GM18867 (cell line): Measurements from ENCODE around the gene TIGIT.
A peak's percentile ranks its signal among the peaks of the same experiment; 100 is the strongest.
"Not testable (repeated sequence)": the region's sequence is repeated elsewhere in the genome, so short reads cannot be mapped to it uniquely, and the experiment has no call there.

Source experiments
- ATAC-seq: cut with Tn5 transposase; IDR thresholded peaks from one replicate; pipeline ENCODE4 v1.9.1; 2021; ENCODE audit warnings: mild to moderate bottlenecking, moderate library complexity; ENCODE audit not compliant: unreplicated experiment

TIGIT gene

GRCh38 chr3:114293838-114294535 lies at the start of gene TIGIT:
TIGIT (plus strand) TSS chr3:114294028; CDS start chr3:114294062, 34 bp downstream.
- ATAC-seq, result no peak

GRCh38 chr3:114252954-114253353 lies 40.9 kb upstream of the TIGIT start:
- no peak for ATAC-seq

- ATAC-seq, result no peak
Observed at GRCh38 chr3:114253505-114253904, 40.3 kb upstream of the TIGIT start.

GRCh38 chr3:114259566-114259965 lies 34.3 kb upstream of the TIGIT start:
- ATAC-seq, result no peak

GRCh38 chr3:114260152-114260551 lies 33.7 kb upstream of the TIGIT start:
- no peak for ATAC-seq

GRCh38 chr3:114270019-114270418 lies 23.8 kb upstream of the TIGIT start:
- ATAC-seq, result no peak

- no peak for ATAC-seq
Observed at GRCh38 chr3:114272271-114272670, 21.6 kb upstream of the TIGIT start.

GRCh38 chr3:114274929-114275328 lies 18.9 kb upstream of the TIGIT start:
- ATAC-seq, result no peak

- not testable (repeated sequence) for ATAC-seq
Observed at GRCh38 chr3:114276856-114277255, 17.0 kb upstream of the TIGIT start.

GRCh38 chr3:114284644-114285043 lies 9.2 kb upstream of the TIGIT start:
- ATAC-seq, result no peak

GRCh38 chr3:114285648-114286230 lies 8.1 kb upstream of the TIGIT start:
- peak; percentile 66 for ATAC-seq

GRCh38 chr3:114286266-114286665 lies 7.6 kb upstream of the TIGIT start:
- no peak for ATAC-seq

- ATAC-seq, result peak; percentile 89
Observed at GRCh38 chr3:114290911-114291901, 2.6 kb upstream of the TIGIT start.

- ATAC-seq, result no peak
Observed at GRCh38 chr3:114294940-114295480, 1.2 kb downstream of the TIGIT start.

- ATAC-seq, result no peak
Observed at GRCh38 chr3:114295946-114296345, 2.1 kb downstream of the TIGIT start.

GRCh38 chr3:114299421-114299820 lies 5.6 kb downstream of the TIGIT start:
- ATAC-seq, result peak; percentile 69

- no peak for ATAC-seq
Observed at GRCh38 chr3:114299941-114300624, 6.3 kb downstream of the TIGIT start.

- peak; percentile 74 for ATAC-seq
Observed at GRCh38 chr3:114307222-114307830, 13.5 kb downstream of the TIGIT start.

GRCh38 chr3:114307832-114308231 lies 14.0 kb downstream of the TIGIT start:
- ATAC-seq, result no peak

GRCh38 chr3:114308377-114308776 lies 14.5 kb downstream of the TIGIT start:
- peak; percentile 3 for ATAC-seq
